Neural progenitor cell (in vitro differentiated cells): ENCODE data around the gene XAB2. TPM values are rescaled to one million over a fixed set of nuclear protein-coding genes. Genes with fewer than 3 reads are reported as not detected.

Source experiments
- DNase-seq: peaks from one replicate; pipeline ENCODE4 v3.0.0-alpha.2; 2016; ENCODE audit warnings: low spot score
- H2AFZ ChIP-seq: fragments of 200-600 bp; sonication (generic); replicated peaks from 2 replicates; pipeline ENCODE4 v1.6.1; 2016; ENCODE audit warnings: antibody characterized with exemption
- H3F3A ChIP-seq: fragments of 200-600 bp; sonication (generic); 2 replicates; pipeline ENCODE4 v1.6.1; 2016; ENCODE audit warnings: antibody characterized with exemption, low read depth
- H3K27ac ChIP-seq: fragments of 200-600 bp; sonication (generic); 2 replicates; pipeline ENCODE4 v1.5.1; 2016; ENCODE audit warnings: mild to moderate bottlenecking
- H3K27me3 ChIP-seq: fragments of 200-600 bp; sonication (generic); 2 replicates; pipeline ENCODE4 v1.6.1; 2016; ENCODE audit warnings: mild to moderate bottlenecking, moderate library complexity
- H3K36me3 ChIP-seq: fragments of 200-600 bp; sonication (generic); 2 replicates; pipeline ENCODE4 v1.5.1; 2016
- H3K4me1 ChIP-seq: fragments of 200-600 bp; sonication (generic); 2 replicates; pipeline ENCODE4 v1.6.1; 2016; ENCODE audit warnings: mixed run types
- H3K4me2 ChIP-seq: fragments of 200-600 bp; sonication (generic); 2 replicates; pipeline ENCODE4 v1.6.1; 2016
- H3K4me3 ChIP-seq: fragments of 200-600 bp; sonication (generic); 2 replicates; pipeline ENCODE4 v1.5.1; 2016
- H3K79me2 ChIP-seq: fragments of 200-600 bp; sonication (generic); 2 replicates; pipeline ENCODE4 v1.6.1; 2016; ENCODE audit warnings: low read depth
- H3K9ac ChIP-seq: fragments of 200-600 bp; sonication (generic); 2 replicates; pipeline ENCODE4 v1.6.1; 2016
- H3K9me3 ChIP-seq: fragments of 200-600 bp; sonication (generic); 2 replicates; pipeline ENCODE4 v1.5.1; 2016; ENCODE audit warnings: low read depth
- H4K20me1 ChIP-seq: fragments of 200-600 bp; sonication (generic); 2 replicates; pipeline ENCODE4 v1.6.1; 2016; ENCODE audit warnings: low read depth
- H3K27ac Mint-ChIP-seq: 3 replicates; pipeline ENCODE4 v1.8.0; 2021; ENCODE audit warnings: mixed read lengths
- H3K27me3 Mint-ChIP-seq: 2 replicates; pipeline ENCODE4 v1.8.0; 2022; ENCODE audit warnings: low read depth, mild to moderate bottlenecking, inconsistent platforms, moderate library complexity, mixed read lengths; ENCODE audit not compliant: insufficient read depth
- H3K36me3 Mint-ChIP-seq: 3 replicates; pipeline ENCODE4 v1.8.0; 2021; ENCODE audit warnings: mixed read lengths
- H3K4me1 Mint-ChIP-seq: 3 replicates; pipeline ENCODE4 v1.8.0; 2021; ENCODE audit warnings: mixed read lengths
- H3K4me3 Mint-ChIP-seq: 3 replicates; pipeline ENCODE4 v1.8.0; 2021; ENCODE audit warnings: mild to moderate bottlenecking, moderate library complexity, mixed read lengths
- H3K9me3 Mint-ChIP-seq: 3 replicates; pipeline ENCODE4 v1.8.0; 2020; ENCODE audit warnings: mixed read lengths
- EZH2 ChIP-seq: fragments of 200-600 bp; sonication (generic); IDR thresholded peaks from 2 replicates; pipeline ENCODE4 v1.6.1; 2017; ENCODE audit warnings: antibody characterized with exemption, mild to moderate bottlenecking, moderate library complexity
- EZH2phosphoT487 ChIP-seq: fragments of 200-600 bp; sonication (generic); IDR thresholded peaks from 2 replicates; pipeline ENCODE4 v1.6.1; 2017; ENCODE audit warnings: antibody characterized with exemption
- total RNA-seq: library from RNA; depleted of rRNA; stranded (reverse); fragments of >200 nt; gene quantifications from 2 replicates; pipeline ENCODE4 v1.2.3, GENCODE V29; 2015; ENCODE audit warnings: low replicate concordance
- TF ChIP-seq, protein P1 (sequence below): fragments of 200-600 bp; sonication (generic); IDR thresholded peaks from 2 replicates; pipeline ENCODE4 v1.5.1; 2017; ENCODE audit warnings: antibody characterized with exemption, mild to moderate bottlenecking

Gene XAB2
- total RNA-seq, 1 donor from 2014 or later, result 30.9 TPM

- H3K9ac ChIP-seq, result no peak within 1 kb of the TSS
- Mint-ChIP-seq H3K36me3 (no peaks in the 10 kb centered on the region), H3K27ac (no peak within 1 kb of the TSS), H3K27me3 (peaks cover 37% of the 10 kb centered on the region), H3K9me3 (no peaks in the 10 kb centered on the region), H3K4me3 (peak within 1 kb of the TSS; percentile 30), H3K4me1 (peaks cover 5% of the 10 kb centered on the region)
- H4K20me1 ChIP-seq, result no peaks in the 10 kb centered on the region
- H3K27me3 ChIP-seq, result peaks cover 93% of the 10 kb centered on the region
- DNase-seq, result no peak
- H3K36me3 ChIP-seq, result no peaks in the 10 kb centered on the region
- no peaks in the 10 kb centered on the region for H3K79me2 ChIP-seq
- no peak for TF ChIP-seq EZH2phosphoT487
- TF ChIP-seq EZH2, result no peak
- TF ChIP-seq, protein P1, sequence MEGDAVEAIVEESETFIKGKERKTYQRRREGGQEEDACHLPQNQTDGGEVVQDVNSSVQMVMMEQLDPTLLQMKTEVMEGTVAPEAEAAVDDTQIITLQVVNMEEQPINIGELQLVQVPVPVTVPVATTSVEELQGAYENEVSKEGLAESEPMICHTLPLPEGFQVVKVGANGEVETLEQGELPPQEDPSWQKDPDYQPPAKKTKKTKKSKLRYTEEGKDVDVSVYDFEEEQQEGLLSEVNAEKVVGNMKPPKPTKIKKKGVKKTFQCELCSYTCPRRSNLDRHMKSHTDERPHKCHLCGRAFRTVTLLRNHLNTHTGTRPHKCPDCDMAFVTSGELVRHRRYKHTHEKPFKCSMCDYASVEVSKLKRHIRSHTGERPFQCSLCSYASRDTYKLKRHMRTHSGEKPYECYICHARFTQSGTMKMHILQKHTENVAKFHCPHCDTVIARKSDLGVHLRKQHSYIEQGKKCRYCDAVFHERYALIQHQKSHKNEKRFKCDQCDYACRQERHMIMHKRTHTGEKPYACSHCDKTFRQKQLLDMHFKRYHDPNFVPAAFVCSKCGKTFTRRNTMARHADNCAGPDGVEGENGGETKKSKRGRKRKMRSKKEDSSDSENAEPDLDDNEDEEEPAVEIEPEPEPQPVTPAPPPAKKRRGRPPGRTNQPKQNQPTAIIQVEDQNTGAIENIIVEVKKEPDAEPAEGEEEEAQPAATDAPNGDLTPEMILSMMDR, result no peak
- H3K4me2 ChIP-seq, result peak within 1 kb of the TSS; percentile 85
- H3K9me3 ChIP-seq, result no peaks in the 10 kb centered on the region
- peaks cover 4% of the 10 kb centered on the region for H3F3A ChIP-seq
- H3K4me3 ChIP-seq, result peak within 1 kb of the TSS; percentile 55
- no peak within 1 kb of the TSS for H2AFZ ChIP-seq
- no peak within 1 kb of the TSS for H3K27ac ChIP-seq
- H3K4me1 ChIP-seq, result peaks cover 7% of the 10 kb centered on the region
Observed at GRCh38 chr19:7668842-7669241, 39.5 kb upstream of the XAB2 start, which contains the start of gene RETN. TSS of gene RETN (plus strand) at chr19:7669049. CDS start at chr19:7669327, 278 bp downstream.

DNA sequence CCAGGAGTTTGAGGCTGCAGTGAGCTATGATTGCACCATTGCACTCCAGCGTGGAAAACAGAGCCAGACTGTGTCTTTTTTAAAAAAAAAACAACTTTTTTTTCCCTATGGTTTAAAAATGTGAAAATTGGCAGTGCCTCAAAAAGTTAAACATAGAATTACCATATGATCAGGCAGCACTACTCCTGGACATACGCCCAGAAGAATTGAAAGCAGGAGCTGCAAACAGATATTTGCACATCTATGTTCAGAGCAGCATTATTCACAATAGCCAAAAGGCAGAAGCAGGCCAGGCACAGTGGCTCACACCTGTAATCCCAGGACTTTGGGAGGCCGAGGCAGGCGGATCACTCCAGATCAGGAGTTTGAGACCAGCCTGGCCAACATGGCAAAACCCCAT is 35.7 kb upstream of the XAB2 start:
- H3K79me2 ChIP-seq, result no peaks in the 10 kb centered on the region
- no peak overlapping the region for H3K4me2 ChIP-seq
- no peak overlapping the region for H3K27ac Mint-ChIP-seq
- H4K20me1 ChIP-seq, result no peaks in the 10 kb centered on the region
- H3K27ac ChIP-seq, result no peak overlapping the region
- H3K9ac ChIP-seq, result peak overlapping the region; percentile 27
- H3K4me1 Mint-ChIP-seq, result no peaks in the 10 kb centered on the region
- no peaks in the 10 kb centered on the region for H3K36me3 ChIP-seq
- no peaks in the 10 kb centered on the region for H3K9me3 ChIP-seq
- no peak for DNase-seq
- TF ChIP-seq, protein P1, result no peak
- H3K4me3 Mint-ChIP-seq, result no peak overlapping the region
- H3K4me3 ChIP-seq, result no peak overlapping the region
- H2AFZ ChIP-seq, result no peak overlapping the region
- H3K9me3 Mint-ChIP-seq, result no peaks in the 10 kb centered on the region
- H3K36me3 Mint-ChIP-seq, result no peaks in the 10 kb centered on the region
- peaks cover 17% of the 10 kb centered on the region for H3K27me3 Mint-ChIP-seq
- no peaks in the 10 kb centered on the region for H3F3A ChIP-seq
- peaks cover under 1% of the 10 kb centered on the region for H3K4me1 ChIP-seq
- peaks cover 81% of the 10 kb centered on the region for H3K27me3 ChIP-seq

- Histone ChIP-seq H4K20me1 (no peaks in the 10 kb centered on the region), H3K27me3 (peaks cover 67% of the 10 kb centered on the region), H3K4me1 (no peaks in the 10 kb centered on the region), H2AFZ (no peak overlapping the region), H3K27ac (no peak overlapping the region), H3F3A (no peaks in the 10 kb centered on the region), H3K4me3 (no peak overlapping the region), H3K4me2 (no peak overlapping the region), H3K9me3 (no peaks in the 10 kb centered on the region), H3K36me3 (no peaks in the 10 kb centered on the region), H3K9ac (no peak overlapping the region), H3K79me2 (no peaks in the 10 kb centered on the region)
- Mint-ChIP-seq H3K27ac (no peak overlapping the region), H3K4me3 (no peak overlapping the region), H3K9me3 (no peaks in the 10 kb centered on the region), H3K4me1 (no peaks in the 10 kb centered on the region), H3K36me3 (no peaks in the 10 kb centered on the region), H3K27me3 (peaks cover 11% of the 10 kb centered on the region)
- TF ChIP-seq EZH2phosphoT487 (no peak), EZH2 (no peak)
- TF ChIP-seq, protein P1, result no peak
- DNase-seq, result no peak
Observed at GRCh38 chr19:7663706-7664105, 34.4 kb upstream of the XAB2 start.
